Endothelial cell of umbilical vein (primary cell): ENCODE measurements around the gene SLCO3A1. TPM values are rescaled to one million over a fixed set of nuclear protein-coding genes. Genes with fewer than 3 reads are reported as not detected.

Experiments used
- BruUV-seq: library from RNA; stranded (reverse); fragments of 400-500 nt; replicated peaks from 2 replicates; lab custom pipeline; 2021; lab: Mats Ljungman, UMichigan
- CTCF ChIA-PET: fragments of 300-600, 350-600 bp; sonication (Branson Sonifier 250); formaldehyde crosslinking; loops from one replicate; lab custom pipeline; 2021; ENCODE audit warnings: antibody characterized with exemption, inconsistent platforms; lab: Charles Lee
- POLR2A ChIA-PET: fragments of 300-600, 350-600 bp; sonication (Branson Sonifier 250); formaldehyde crosslinking; loops from one replicate; lab custom pipeline; 2021; ENCODE audit warnings: antibody characterized with exemption, inconsistent platforms; lab: Charles Lee
- DNase-seq: peaks from one replicate; pipeline ENCODE4 v3.0.0-alpha.2; 2011; ENCODE audit warnings: low read depth, low spot score
- FAIRE-seq: peaks from 2 replicates; lab custom pipeline; 2011; peaks lifted over from hg19 to GRCh38; lab: Jason Lieb, UNC
- H2AFZ ChIP-seq: 2 replicates; pipeline ENCODE4 v1.6.0; 2012; ENCODE audit warnings: low read depth, low read length, control low read depth, inconsistent platforms
- H3K27ac ChIP-seq: 2 replicates; pipeline ENCODE4 v1.5.1; 2011; ENCODE audit warnings: low read depth, mild to moderate bottlenecking, control low read depth, low read length, moderate library complexity; ENCODE audit not compliant: insufficient read depth
- H3K27me3 ChIP-seq, 2 experiments: 2 replicates each; pipeline versions ENCODE4 v1.6.0 to v1.6.1; 2011; ENCODE audit warnings: low read length in 2 of 2, mixed read lengths in 1 of 2; ENCODE audit not compliant: control insufficient read depth in 2 of 2, insufficient read depth in 2 of 2
- H3K36me3 ChIP-seq, 2 experiments: 2 replicates in 1 of 2; 3 replicates in 1 of 2; pipeline ENCODE4 v1.5.1; 2011; ENCODE audit warnings: low read length in 2 of 2, mild to moderate bottlenecking in 1 of 2, moderate library complexity in 1 of 2; ENCODE audit not compliant: control insufficient read depth in 2 of 2, insufficient read depth in 2 of 2; ENCODE audit errors: extremely low read depth in 1 of 2
- H3K4me1 ChIP-seq: 3 replicates; pipeline ENCODE4 v1.5.1; 2011; ENCODE audit warnings: mild to moderate bottlenecking, low read length; ENCODE audit not compliant: control insufficient read depth, insufficient read depth; ENCODE audit errors: extremely low read depth
- H3K4me2 ChIP-seq: 2 replicates; pipeline ENCODE4 v1.6.1; 2011; ENCODE audit warnings: low read length, control low read depth, mixed read lengths; ENCODE audit not compliant: insufficient read depth
- H3K4me3 ChIP-seq, 3 experiments: fragments of 200-600 bp in 1 of 3; sonication (generic), shearing (Covaris generic) in 1 of 3; replicated peaks in 1 of 3; 2 replicates each; pipeline ENCODE4 v1.5.1; 2011 to 2016; ENCODE audit warnings: control low read depth in 3 of 3, low read length in 3 of 3, mild to moderate bottlenecking in 2 of 3, inconsistent platforms in 1 of 3, low read depth in 1 of 3, moderate library complexity in 1 of 3; ENCODE audit not compliant: insufficient read depth in 1 of 3
- H3K79me2 ChIP-seq: 2 replicates; pipeline ENCODE4 v1.6.0; 2012; ENCODE audit warnings: low read length, inconsistent platforms; ENCODE audit not compliant: control insufficient read depth, insufficient read depth
- H3K9ac ChIP-seq: replicated peaks from 2 replicates; pipeline ENCODE3; 2011; ENCODE audit warnings: low read length, control low read depth; ENCODE audit not compliant: insufficient read depth; ENCODE audit errors: extremely low read depth
- H3K9me1 ChIP-seq: replicated peaks from 3 replicates; pipeline ENCODE4 v1.6.0; 2011; ENCODE audit warnings: mild to moderate bottlenecking, low read length; ENCODE audit not compliant: control insufficient read depth, insufficient read depth; ENCODE audit errors: extremely low read depth
- H3K9me3 ChIP-seq: replicated peaks from 2 replicates; pipeline ENCODE4 v1.5.1; 2012; ENCODE audit warnings: low read length, inconsistent platforms; ENCODE audit not compliant: control insufficient read depth, insufficient read depth
- H4K20me1 ChIP-seq: replicated peaks from 2 replicates; pipeline ENCODE3; 2011; ENCODE audit warnings: mild to moderate bottlenecking, low read length; ENCODE audit not compliant: control insufficient read depth, insufficient read depth; ENCODE audit errors: extremely low read depth
- EZH2 ChIP-seq: IDR thresholded peaks from 2 replicates; pipeline ENCODE4 v1.6.1; 2012; ENCODE audit warnings: borderline replicate concordance, low read depth, mild to moderate bottlenecking, moderate library complexity, low read length, inconsistent platforms; ENCODE audit not compliant: severe bottlenecking
- FOS ChIP-seq: IDR thresholded peaks from 2 replicates; pipeline ENCODE4 v1.6.1; 2011; ENCODE audit warnings: mild to moderate bottlenecking, low read length, moderate library complexity, borderline replicate concordance; ENCODE audit not compliant: insufficient read depth
- GATA2 ChIP-seq: IDR thresholded peaks from 2 replicates; pipeline ENCODE4 v1.7.0; 2011; ENCODE audit warnings: low read depth, mild to moderate bottlenecking, moderate library complexity, mixed read lengths, low read length; ENCODE audit not compliant: insufficient read length, insufficient read depth
- JUN ChIP-seq: IDR thresholded peaks from 2 replicates; pipeline ENCODE4 v1.6.1; 2011; ENCODE audit warnings: borderline replicate concordance, low read depth; ENCODE audit not compliant: insufficient read length, insufficient read depth
- MYC ChIP-seq: IDR thresholded peaks from one replicate; pipeline ENCODE4 v1.6.1; 2011; ENCODE audit warnings: mild to moderate bottlenecking, low read depth, low read length
- POLR2A ChIP-seq: IDR thresholded peaks from 2 replicates; pipeline ENCODE4 v1.6.1; 2012; ENCODE audit warnings: low read depth, mild to moderate bottlenecking, control low read depth, low read length
- POLR2AphosphoS5 ChIP-seq: IDR thresholded peaks from 2 replicates; pipeline ENCODE4 v1.6.1; 2012; ENCODE audit warnings: low read depth, mild to moderate bottlenecking, control low read depth, low read length, moderate library complexity; ENCODE audit not compliant: insufficient read depth
- dilution Hi-C: fragments of 300-500 bp; cut with MboI; formaldehyde crosslinking; loops from one replicate; pipeline ENCODE4 v1.15.0; 2019; ENCODE audit warnings: low sequenced_read_pairs; ENCODE audit not compliant: extremely low pct_ligation_motif_present
- intact Hi-C: fragments of 100-400 bp; cut with micrococcal nuclease; formaldehyde crosslinking; loops from one replicate; pipeline ENCODE4 v1.10.0; 2022
- polyA plus RNA-seq, 4 experiments: library from polyadenylated mRNA; depleted of rRNA in 3 of 4; stranded (reverse) in 3 of 4; unstranded in 1 of 4; fragments of >200 nt; gene quantifications; 2 replicates each; pipeline versions ENCODE4 v1.2.1 to v1.2.3, GENCODE V29; 2011 to 2012; ENCODE audit warnings: missing spikeins in 1 of 4
- total RNA-seq: library from RNA; stranded (reverse); gene quantifications from 2 replicates; pipeline ENCODE4 v1.2.3, GENCODE V29; 2021
- TF ChIP-seq, protein P1 (sequence below): IDR thresholded peaks from 2 replicates; pipeline ENCODE4 v1.6.1; 2011; ENCODE audit not compliant: insufficient read depth, insufficient read length
- TF ChIP-seq, protein P2 (sequence below), 2 donors: IDR thresholded peaks; 1 replicate in 1 of 2; 2 replicates in 1 of 2; pipeline ENCODE4 v1.5.1; 2011; ENCODE audit warnings: low read length in 2 of 2, mild to moderate bottlenecking in 2 of 2, moderate library complexity in 2 of 2, control low read depth in 1 of 2, inconsistent platforms in 1 of 2, low read depth in 1 of 2; ENCODE audit not compliant: insufficient read depth in 1 of 2; ENCODE audit errors: extremely low read depth in 1 of 2

Gene SLCO3A1
- total and polyA plus RNA-seq, 2 donors (not counting 3 experiments of a cell fraction or from before 2014, with no cell fraction given), result 0.88 to 0.92 TPM

DNA sequence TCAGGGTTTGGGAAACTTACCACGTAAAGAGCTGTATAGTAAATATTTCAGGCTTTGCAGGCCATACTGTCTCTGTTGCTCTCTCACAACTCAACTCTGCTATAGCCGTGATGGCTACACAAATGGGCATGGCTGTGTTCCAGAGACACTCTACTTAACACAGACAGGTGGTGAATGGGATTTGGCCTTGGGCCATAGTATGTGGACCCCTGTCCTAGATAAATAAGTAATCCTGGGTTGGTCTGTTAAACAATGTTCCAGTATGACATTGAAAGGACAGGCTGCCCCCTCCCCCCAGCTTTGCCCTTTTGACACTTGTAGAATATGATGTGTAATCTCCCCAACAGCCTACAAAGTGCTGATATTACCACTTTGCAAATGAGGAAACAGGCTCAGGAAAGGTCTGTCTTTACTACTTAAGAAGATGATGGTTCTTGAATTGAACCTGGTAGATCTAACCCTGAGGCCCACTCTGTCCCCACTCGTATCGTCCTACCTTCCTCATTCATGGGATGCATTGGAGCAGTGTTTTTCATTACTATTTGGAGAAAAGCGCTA lies 38.4 kb downstream of the SLCO3A1 start:
- no peak overlapping the region for H3K9ac ChIP-seq
- no peak for TF ChIP-seq EZH2
- TF ChIP-seq FOS, result no peak
- TF ChIP-seq, protein P1, sequence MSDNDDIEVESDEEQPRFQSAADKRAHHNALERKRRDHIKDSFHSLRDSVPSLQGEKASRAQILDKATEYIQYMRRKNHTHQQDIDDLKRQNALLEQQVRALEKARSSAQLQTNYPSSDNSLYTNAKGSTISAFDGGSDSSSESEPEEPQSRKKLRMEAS, result no peak
- no peak for TF ChIP-seq POLR2A
- TF ChIP-seq MYC, result no peak
- TF ChIP-seq, protein P2, sequence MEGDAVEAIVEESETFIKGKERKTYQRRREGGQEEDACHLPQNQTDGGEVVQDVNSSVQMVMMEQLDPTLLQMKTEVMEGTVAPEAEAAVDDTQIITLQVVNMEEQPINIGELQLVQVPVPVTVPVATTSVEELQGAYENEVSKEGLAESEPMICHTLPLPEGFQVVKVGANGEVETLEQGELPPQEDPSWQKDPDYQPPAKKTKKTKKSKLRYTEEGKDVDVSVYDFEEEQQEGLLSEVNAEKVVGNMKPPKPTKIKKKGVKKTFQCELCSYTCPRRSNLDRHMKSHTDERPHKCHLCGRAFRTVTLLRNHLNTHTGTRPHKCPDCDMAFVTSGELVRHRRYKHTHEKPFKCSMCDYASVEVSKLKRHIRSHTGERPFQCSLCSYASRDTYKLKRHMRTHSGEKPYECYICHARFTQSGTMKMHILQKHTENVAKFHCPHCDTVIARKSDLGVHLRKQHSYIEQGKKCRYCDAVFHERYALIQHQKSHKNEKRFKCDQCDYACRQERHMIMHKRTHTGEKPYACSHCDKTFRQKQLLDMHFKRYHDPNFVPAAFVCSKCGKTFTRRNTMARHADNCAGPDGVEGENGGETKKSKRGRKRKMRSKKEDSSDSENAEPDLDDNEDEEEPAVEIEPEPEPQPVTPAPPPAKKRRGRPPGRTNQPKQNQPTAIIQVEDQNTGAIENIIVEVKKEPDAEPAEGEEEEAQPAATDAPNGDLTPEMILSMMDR (IDR thresholded peaks at IDR 0.05; ENCODE audit: extremely low read depth in 1 of 2, insufficient read depth in 1 of 2, low read depth in 1 of 2, low read length in 2 of 2), result no peak
- TF ChIP-seq JUN, result no peak
- no peak for TF ChIP-seq GATA2
- no peak for TF ChIP-seq POLR2AphosphoS5
- no peak overlapping the region for H3K4me2 ChIP-seq
- no peaks in the 10 kb centered on the region for H3K36me3 ChIP-seq
- no peak overlapping the region for H3K27ac ChIP-seq
- DNase-seq (no peak), FAIRE-seq (no peak)
- intact Hi-C loops (no loop called here), dilution Hi-C loops (no loop called here)
- H3K9me3 ChIP-seq, result no peaks in the 10 kb centered on the region
- ChIA-PET CTCF (no interaction called here), POLR2A (no interaction called here)
- no peak overlapping the region for H3K4me3 ChIP-seq
- H3K27me3 ChIP-seq, result no peaks in the 10 kb centered on the region
- no peaks in the 10 kb centered on the region for H3K9me1 ChIP-seq
- H2AFZ ChIP-seq, result no peak overlapping the region
- no peaks in the 10 kb centered on the region for H3K79me2 ChIP-seq
- no peaks in the 10 kb centered on the region for H4K20me1 ChIP-seq
- no TSS peak for BruUV-seq
- H3K4me1 ChIP-seq, result no peaks in the 10 kb centered on the region
